NCI-H2029 treated with DMSO at 0.1 percent for 48 hours (cell line): Measurements from ENCODE around the gene TP53AIP1.

Experiments
- DNase-seq: peaks from one replicate; lab custom pipeline; 2025; lab: John Stamatoyannopoulos, UW

The TP53AIP1 gene

DNA sequence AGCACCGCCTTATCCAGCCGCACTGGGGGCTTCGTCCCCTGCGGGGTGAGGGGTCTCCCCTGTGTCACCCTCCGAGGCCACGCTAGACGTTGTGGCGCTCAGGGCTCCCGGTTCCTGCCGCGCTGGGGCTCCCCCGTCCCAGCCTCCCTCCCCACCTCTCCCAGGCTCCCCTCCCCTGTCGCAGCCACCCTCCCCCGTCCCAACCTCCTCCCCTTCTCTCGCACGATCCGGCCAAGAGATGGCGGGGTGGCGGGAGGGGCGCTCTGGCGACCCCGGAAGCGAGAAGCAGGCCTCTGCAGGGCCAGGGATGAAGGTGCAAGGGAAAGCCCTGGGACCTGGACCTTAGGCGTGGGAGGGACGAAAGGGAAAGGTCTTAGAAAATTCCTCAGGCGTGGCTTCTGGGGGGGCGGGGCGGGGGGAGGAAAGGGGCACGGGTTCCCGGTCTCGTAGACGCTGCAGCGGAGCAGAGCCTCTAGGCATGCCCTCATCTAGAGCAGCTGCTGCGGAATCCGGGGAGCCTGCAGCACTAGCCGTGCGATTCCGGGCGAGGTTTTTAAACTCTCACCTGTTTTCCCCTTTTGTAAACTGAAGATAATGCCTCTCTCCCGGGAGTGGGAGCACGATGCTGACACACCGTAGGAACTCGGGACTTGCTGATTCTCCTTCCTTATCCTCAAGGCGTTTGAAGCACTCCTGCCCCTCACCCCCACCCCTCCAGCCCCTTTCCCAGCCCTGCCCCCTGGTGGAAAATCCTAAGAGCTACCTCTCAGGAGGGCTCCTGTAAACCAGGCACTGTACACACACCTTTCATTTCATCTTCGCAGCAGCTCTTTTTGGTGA lies 37.1 kb downstream of the TP53AIP1 start:
- peak; percentile 38 for DNase-seq

DNA sequence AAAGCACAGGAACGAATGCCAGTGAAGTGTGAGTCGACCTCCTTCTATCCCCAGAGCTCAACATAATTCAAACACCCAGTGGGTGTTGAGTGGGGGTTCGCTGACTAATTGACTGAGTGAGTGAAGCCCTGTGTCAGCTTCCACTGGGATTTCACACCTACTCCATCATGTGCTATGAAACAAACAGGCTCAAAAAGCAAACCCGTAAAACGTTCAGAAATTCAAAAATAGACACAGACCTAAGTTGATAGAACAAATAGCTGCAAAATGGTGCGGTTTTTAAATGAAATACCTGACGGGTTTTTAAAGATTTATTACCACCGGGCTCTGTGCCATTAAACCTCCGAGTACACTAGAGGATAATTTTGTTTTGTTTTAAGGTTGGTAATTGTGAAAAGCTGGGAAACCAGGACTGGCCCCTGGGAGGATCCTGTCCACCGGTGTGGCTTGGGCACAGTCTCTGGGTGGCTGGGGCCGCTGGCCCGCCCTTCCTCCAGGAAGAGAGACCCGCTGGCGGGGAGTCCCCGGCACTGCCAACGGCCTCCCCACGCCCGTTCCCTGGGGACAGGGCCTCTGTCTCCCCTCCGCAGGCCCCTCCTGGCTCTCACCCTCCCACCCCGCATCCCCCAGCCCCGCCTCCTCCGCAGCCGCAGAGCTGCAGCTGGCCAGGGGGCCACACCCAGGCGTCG lies 37.9 kb downstream of the TP53AIP1 start:
- no peak for DNase-seq

DNA sequence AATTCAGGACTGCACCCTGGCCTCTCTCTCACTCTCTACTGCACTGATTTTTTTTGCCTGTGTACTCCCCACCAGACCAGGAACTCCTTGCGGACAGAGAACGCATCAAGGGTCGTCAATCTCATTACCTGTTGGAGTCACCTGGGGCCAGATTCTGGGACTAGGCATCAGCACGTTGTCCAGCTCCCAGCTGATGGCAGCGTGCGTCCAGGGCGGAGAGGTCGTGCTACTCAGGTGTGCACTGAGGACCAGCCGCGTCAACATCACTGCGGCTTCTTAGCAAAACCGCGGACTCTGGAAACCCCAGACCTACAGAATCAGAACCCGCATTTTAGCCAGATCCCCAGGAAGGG lies 38.4 kb downstream of the TP53AIP1 start:
- DNase-seq = no peak

DNA sequence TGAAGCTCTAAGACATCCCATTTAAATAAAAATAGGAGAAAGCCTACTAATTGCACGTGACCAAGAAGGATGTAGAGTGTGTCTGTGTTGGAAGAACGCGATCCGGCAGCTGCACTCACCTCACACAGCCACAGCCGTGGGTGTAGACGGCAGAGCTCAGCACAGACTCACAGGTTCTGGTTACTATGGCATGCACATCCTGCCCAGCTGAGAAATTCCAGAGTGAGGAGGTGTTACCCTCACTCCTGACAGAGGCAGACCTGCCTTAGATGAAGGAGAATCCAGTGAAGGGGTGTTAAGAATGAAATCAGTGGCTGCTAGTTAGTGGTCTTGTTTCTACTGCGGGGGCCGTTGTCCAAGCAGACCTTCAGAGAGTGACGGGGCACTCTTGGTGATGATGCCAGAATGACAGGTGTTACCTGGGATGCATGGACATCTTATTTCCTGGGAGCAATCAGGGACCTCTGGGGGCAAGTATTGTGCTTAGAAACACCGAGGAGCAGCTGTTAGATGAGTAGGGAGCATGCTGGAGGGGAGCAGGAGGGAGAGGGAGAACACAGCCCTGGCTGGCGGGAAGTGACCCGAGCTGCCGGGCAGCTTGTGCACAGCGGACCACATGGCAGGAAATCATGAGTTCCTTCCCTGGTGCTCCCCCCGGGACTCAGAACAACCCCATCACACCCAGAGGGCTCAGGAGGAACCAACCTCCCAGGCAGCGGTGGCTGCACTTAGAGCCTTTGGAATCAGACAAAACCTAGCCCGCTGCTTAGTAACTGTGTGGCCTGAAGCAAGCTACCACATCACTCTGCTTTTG lies 39.2 kb downstream of the TP53AIP1 start:
- no peak for DNase-seq

DNA sequence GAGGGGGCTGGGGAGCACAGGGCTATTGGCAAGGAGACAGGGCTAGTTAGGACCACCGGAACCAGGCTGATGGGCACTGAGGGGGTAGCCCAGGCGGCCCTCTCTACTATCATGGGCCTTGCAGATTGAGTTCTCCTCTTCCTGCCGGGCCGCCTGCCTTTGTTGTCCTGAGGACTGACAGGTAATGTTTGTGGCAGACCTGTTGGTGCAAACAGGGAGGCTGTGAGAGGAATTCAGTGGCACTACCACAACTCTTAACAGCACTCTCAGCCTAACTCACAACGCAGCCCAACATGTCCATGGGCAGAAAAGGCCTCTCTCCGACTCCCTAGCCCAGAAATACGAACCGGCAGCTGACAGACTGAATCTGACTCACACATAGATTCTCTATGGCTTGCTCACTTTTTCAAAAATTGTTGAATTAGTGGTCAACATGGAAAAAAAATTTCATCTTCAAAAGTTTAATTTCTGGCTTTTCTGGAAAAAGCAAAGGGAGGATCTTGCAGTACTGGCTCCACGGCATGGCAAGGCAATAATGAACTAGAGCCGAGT lies 40.1 kb downstream of the TP53AIP1 start:
- DNase-seq = no peak

DNA sequence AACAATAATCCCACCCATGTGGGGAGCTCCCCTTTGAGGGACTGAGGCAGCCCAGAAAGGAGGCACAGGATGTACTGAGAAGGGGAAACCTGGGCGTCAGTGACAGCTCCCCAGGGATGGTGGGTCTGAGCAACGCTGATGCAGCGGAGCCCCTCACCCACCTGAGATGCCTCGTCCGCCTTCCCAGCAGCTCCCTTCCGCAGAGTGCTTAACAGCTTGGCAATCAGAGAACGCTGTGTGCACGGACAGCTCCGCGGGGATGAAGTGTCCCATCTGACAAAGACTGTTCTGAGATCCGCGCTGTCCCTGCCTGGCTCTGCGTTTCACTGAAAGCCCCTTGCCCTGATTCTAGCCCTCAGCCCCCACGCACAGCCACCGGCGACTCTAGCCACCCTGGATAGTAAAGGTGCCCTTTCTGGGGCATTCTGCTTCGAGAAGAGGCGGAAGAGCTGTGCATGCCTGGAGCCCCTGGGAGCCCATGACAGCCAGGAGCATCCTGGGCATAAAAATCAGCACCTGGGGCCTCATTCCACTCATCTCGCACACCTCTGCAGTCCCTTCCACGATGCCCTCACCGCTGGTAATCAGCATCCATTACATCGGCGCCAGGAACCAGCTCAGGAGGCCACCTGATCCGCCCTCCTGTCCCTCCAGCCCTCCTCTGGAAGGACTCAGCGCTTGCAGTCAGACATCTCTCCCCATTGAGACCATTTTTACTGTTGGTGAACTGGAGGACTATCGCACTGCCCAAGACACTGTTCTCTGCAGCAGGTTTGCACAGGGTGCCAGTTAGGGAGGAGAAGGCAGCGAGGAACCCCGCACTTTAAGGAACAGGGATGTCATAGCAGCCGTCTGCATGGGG lies 40.8 kb downstream of the TP53AIP1 start:
- no peak for DNase-seq

DNA sequence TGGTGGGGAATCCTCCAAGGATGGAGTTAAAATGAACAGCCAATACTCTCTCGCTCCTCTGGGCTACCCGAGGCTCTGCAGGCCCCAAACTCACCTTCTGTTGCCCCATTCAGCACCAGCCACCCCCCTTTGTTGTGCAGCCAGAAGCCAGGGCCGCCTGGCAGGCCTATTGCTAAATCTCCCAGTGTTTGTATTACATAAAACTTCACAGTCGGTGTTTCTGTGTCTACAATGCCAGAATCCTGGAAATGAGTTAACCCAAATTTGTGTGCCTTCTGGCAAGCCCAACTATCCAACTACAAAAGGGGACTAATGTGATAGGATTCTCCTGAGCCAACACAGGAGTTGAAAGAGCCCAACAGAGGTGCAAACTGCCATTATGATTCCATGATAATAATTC lies 42.2 kb downstream of the TP53AIP1 start:
- DNase-seq = no peak

DNA sequence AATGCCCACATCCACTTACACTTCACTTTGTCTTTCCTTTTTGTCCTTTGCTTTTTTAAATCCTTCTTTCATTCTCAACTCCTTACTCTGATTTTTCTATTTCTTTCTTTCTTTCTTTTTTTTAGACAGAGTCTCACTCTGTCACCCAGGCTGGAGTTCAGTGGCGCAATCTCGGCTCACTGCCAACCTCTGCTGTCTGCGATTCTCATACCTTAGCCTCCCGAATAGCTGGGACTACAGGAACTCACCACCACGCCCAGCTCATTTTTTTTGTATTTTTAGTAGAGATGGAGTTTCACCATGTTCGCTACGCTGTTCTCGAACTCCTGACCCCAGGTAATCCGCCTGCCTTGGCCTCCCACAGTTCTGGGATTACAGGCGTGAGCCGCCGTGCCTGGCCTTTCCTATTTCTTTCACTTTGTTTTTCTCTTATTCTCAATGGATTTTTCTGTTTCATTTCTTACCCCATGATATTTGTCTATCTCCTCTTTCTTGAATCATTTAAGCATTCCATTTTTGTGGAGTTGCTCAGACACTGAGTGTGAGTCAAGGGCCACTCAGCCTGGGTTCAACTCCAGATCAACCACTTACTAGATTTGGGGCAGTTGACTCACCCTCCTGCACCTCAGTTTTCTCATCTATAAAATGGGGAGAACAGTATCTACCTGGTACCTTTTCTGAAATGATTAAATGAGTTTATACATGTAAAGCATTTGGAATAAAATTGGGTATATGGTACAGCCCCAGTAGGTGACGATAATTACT lies 43.9 kb downstream of the TP53AIP1 start:
- no peak for DNase-seq

DNA sequence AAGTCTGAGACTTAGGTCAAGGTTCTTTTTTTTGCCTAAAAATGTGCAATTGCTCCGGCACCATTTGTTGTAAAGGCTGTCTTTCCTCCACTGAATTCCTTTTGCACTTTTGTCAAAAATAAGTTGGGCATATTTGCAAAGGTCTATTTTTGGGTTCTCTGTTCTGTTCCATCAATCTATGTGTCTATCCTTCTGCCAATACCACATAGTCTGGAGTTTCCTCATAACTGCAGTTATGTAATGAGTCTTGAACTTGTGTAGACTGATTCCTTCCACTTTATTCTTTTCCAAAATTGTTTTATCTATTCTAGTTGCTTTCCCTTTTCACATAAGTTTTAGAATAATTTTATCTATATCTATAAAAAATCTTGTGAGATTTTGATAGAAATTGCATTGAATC lies 44.8 kb downstream of the TP53AIP1 start:
- DNase-seq = no peak

DNA sequence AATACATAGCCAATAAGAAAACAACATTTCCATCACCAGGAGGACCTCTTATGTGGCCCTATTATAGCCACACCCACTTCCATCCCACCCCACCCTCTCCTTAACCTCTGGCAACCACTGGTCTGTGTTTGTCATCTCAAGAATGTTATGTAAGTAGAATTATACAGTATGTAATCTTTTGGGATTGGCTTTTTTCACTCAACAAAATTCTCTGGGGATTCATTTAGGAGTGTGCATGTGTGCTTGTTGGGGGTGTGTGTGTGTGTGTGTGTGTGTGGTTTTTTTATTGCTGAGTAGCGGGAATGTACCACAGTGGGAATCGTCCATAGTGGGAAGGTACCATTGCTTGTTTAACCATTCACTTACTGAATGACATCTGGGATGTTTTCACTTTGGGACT lies 46.3 kb downstream of the TP53AIP1 start:
- DNase-seq = no peak

DNA sequence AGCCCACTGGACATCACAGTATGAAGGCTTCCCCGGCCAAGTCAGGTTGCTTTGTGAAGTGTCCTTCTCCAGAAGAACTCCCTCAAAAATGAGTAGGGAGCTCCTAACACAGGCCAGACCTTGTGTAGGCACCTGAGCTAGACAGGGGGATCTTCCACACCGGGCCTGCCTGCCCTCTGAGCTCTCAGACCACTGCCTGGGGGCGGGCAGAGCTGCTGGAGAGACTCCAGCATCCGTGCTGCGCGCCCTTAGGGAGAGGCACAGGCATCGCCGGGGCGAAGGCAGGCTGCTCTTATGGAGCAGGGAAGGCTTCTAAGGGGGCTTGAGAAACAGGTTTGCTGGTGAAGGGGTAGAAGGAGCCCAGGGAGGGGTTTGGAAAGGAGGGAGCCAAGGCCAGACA lies 47.1 kb downstream of the TP53AIP1 start:
- no peak for DNase-seq

DNA sequence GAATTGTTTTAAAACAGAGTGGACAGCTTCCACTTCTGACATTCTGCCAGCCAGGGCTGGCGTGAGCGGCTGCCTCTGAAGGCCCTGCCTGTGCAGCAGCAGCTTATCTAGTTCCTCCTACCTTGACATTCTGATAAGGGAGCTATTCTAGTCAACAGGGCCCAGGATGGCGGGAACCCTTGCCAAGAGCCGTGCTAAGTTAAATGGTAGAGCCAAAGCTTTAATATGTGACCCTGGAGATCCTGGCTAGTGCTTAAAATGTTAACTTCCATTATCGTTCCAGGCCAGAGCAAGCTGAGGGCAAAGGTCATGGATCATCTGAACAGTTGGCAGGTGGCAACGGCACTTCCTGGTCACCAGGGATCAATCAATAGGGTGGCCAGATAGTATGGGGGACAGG lies 48.0 kb downstream of the TP53AIP1 start:
- DNase-seq = peak; percentile 43

DNA sequence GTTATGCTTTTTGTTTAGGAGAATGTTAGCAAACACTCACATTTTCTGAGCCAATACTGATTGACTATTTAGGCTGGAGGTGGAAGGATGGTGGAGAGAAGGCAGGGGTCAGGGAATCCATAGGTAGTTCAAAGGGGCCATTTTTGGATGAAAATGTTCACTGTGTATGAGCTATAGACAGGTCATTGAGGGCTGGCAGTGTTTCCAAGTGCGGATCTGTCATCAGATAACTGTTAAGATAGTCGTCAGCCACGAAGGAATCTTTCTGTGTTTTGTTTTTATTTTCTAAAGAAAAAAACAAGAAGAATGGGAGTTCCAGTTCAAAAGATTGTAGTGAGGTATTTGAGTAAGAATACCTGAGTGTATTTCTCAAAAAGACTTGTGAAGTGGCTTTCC lies 48.4 kb downstream of the TP53AIP1 start:
- no peak for DNase-seq

DNA sequence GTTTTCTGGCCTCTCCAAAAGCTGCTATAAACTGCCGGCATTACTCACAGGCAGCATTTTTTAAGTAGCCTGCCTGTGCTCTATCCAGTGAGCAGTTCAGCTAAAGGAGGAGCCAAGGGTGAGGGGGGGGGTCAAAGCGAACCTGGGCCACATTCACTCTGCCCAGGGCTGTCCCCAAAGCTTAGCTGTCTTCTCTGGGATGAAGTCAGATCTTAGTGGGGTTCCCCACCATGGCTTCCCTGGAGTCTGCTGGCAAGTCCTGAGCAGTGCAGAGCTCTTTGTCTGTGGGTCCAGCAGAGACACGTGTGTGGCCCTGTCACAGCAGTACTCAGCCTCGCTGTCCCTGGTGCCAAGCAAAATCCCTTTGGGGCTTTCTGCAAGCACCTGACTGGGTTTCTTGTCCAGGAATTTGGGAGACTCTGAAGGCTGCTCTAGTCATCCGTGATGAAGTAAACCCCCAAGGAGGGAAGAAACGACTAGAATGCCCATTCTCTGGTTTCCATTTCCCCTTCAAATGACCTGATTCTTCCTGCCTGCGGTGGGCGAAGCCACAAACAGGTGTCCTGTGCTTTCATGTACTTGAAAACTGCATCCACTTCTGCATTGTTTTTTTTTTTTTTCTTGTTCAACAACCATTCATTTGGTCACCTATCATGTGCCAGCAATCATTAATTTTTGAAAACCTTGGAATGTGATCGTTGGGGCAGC lies 48.9 kb downstream of the TP53AIP1 start:
- no peak for DNase-seq

DNA sequence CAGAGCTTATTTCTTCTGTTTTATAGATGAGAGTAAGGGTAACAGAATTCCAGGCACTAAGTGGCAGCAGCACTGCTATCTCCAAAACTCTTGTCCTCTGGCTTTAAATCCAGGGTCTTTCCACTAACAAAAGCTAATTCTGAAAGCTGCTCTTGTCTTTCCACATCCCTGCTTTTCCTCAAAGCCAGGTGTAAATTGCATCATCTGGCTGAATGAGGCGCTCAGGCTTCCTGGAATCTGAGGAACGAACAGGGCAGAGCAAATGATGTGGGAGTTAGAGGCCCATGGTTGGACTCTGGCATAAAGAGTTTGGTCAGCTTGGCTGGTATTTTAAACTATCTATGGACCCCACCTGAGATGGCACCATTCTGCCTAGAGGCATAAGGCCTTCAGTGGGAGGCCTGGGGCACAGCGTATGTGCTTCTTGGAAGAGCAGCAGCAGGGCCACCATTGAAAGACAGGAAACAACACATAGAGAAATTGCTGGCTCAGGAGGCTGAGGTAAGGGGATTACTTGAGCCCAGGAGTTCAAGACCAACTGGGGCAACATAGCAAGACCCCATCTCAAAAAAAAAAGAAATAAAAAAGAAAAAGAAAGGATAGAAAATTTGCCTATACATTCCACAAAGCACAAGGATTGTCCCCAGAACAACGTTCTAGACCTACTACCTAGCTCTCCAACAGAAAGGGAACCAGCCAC lies 49.7 kb downstream of the TP53AIP1 start:
- no peak for DNase-seq

DNA sequence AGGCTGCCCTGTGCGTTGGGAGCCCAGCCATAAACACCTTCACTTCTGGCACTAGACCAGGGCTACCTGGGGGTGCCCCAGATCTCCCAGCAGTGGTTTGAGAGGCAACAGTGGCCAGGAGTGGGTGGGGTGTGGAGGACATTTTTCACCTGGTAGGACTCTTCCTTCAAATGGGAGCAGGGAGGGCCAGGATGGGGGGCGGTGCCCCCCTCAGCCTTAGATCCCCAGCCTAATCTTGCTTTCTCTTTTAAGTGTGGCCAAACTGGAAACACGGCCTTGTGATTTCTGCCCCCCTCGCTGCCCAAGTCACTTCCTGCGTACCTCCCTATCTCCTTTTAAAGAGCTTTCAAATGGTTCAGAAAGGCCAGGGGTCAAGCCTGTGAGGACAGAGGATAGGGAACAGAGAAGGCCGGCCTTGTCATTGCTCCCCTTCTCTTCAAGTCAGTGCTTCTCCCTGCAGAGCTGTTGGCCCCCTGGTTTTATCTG lies 50.7 kb downstream of the TP53AIP1 start:
- DNase-seq = no peak

DNA sequence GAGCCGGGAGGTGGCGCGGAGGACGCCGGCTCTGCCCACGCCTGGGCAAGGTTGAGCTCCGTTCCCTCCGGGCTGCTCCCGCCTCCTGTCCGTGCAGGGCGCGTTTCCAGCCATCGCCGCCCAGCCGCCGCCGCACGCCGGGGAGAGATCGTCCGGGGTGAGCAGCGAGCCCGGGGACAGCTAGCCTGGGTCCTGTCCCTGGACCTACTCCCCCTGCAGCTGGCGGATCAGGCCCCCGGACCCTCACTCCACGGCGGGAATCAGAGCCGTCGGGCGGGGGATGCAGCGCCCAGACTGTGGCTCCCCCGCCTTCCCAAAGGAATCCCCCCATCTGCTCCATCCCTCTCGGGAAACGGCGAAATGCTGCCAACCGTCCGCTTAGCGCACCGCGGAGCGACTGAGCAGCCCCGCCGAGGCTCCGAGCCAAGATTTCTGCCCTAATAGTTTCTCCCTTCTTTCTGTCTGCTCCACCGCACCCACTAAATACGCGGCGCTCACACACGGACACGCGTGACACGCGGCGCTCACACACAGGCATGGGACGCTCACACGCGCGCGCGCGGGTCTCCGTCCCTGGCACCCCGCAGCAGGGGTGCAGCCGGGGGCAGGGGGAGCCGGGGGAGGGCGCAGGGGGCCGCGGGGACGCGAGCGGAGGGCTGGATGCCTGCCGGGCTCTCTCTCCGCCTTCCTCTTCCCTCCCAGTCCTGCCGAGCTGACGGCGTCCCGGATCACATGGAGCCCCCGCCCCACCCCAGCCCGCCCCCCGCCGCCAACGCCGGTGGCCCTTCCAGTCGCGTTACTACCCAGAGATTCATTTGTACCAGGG lies 51.9 kb downstream of the TP53AIP1 start, which contains the start of gene KCNJ5:
TSS of gene KCNJ5 (plus strand) at position 814 of the 826 bp plus-strand sequence. CDS start 19,918 bp downstream, outside the sequence.
- DNase-seq = no peak

DNA sequence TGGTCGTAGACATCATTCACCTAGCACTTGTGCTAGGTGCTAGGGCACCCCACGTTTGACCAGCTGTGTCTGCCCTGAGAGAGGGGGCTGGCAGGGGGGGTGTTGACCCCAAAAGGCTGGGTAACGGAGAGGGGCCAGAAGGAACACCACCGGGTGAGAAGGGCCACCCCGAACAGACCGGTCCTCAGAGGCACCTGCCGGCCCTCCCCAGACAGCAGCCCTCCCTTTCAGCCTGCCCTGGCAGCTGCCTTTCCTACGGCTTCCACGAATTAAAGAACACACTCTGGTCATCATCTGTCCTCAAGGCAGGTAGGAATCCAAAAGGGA lies 52.5 kb downstream of the TP53AIP1 start:
- DNase-seq = no peak
